SK-N-SH (cell line): ENCODE results near the gene COLEC12. TPM values are rescaled to one million over a fixed set of nuclear protein-coding genes. Genes with fewer than 3 reads are reported as not detected.

Experiments
- CTCF ChIA-PET: fragments of 300-600, 350-600 bp; formaldehyde crosslinking; extraction: SDS; loops from one replicate; lab custom pipeline; 2021; lab: Yijun Ruan, JAX
- POLR2A ChIA-PET: fragments of 350-600 bp; sonication (Branson Sonifier 250); formaldehyde crosslinking; extraction: SDS; loops from one replicate; lab custom pipeline; 2020; ENCODE audit warnings: antibody characterized with exemption, inconsistent platforms; lab: Yijun Ruan, JAX
- DNase-seq: peaks from one replicate; pipeline ENCODE4 v3.0.0; 2012
- H2AFZ ChIP-seq: fragments of 200-600 bp; sonication (generic); 2 replicates; pipeline ENCODE4 v1.8.1; 2016; ENCODE audit warnings: antibody characterized with exemption, mild to moderate bottlenecking, low read depth
- H3F3A ChIP-seq: fragments of 200-600 bp; sonication (generic); replicated peaks from 2 replicates; pipeline ENCODE3; 2016; ENCODE audit warnings: antibody characterized with exemption, mild to moderate bottlenecking; ENCODE audit not compliant: insufficient read depth
- H3K27ac ChIP-seq, 2 experiments: fragments of 200-500 bp in 1 of 2; fragments of 200-600 bp in 1 of 2; sonication (Bioruptor generic) in 1 of 2; sonication (generic), shearing (Covaris generic) in 1 of 2; 2 replicates each; pipeline versions ENCODE4 v1.5.1 to v1.6.1; 2014 to 2016; ENCODE audit warnings: low read depth in 2 of 2, inconsistent platforms in 1 of 2, low read length in 1 of 2, mild to moderate bottlenecking in 1 of 2, mixed read lengths in 1 of 2
- H3K27me3 ChIP-seq: fragments of 200-600 bp; sonication (generic), shearing (Covaris generic); 2 replicates; pipeline ENCODE4 v1.6.1; 2016; ENCODE audit warnings: mixed run types; ENCODE audit not compliant: insufficient read depth
- H3K36me3 ChIP-seq, 2 experiments: fragments of 200-500 bp in 1 of 2; fragments of 200-600 bp in 1 of 2; sonication (Bioruptor generic) in 1 of 2; sonication (generic) in 1 of 2; replicated peaks in 1 of 2; 2 replicates each; pipeline versions ENCODE3 to v1.5.1; 2014 to 2016; ENCODE audit warnings: low read length in 1 of 2, mild to moderate bottlenecking in 1 of 2; ENCODE audit not compliant: insufficient read depth in 2 of 2, control insufficient read depth in 1 of 2
- H3K4me1 ChIP-seq, 2 experiments: fragments of 200-500 bp in 1 of 2; fragments of 200-600 bp in 1 of 2; sonication (Bioruptor generic) in 1 of 2; sonication (generic), shearing (Covaris generic) in 1 of 2; 2 replicates each; pipeline versions ENCODE4 v1.5.1 to v1.6.1; 2014 to 2016; ENCODE audit warnings: low read depth in 1 of 2, low read length in 1 of 2, mixed run types in 1 of 2; ENCODE audit not compliant: insufficient read depth in 2 of 2, control insufficient read depth in 1 of 2
- H3K4me2 ChIP-seq: fragments of 200-600 bp; sonication (generic), shearing (Covaris generic); 2 replicates; pipeline ENCODE4 v1.6.1; 2017; ENCODE audit warnings: mixed run types
- H3K4me3 ChIP-seq, 2 experiments: fragments of 200-500 bp in 1 of 2; fragments of 200-600 bp in 1 of 2; sonication (Bioruptor generic) in 1 of 2; sonication (generic), shearing (Covaris generic) in 1 of 2; 2 replicates each; pipeline versions ENCODE4 v1.5.1 to v1.8.1; 2014 to 2016; ENCODE audit warnings: low read depth in 2 of 2, inconsistent platforms in 1 of 2, low read length in 1 of 2, mild to moderate bottlenecking in 1 of 2, mixed read lengths in 1 of 2, moderate library complexity in 1 of 2
- H3K79me2 ChIP-seq: fragments of 200-600 bp; sonication (generic); 2 replicates; pipeline ENCODE4 v1.8.1; 2017; ENCODE audit warnings: mild to moderate bottlenecking; ENCODE audit not compliant: insufficient read depth
- H3K9ac ChIP-seq: fragments of 200-600 bp; sonication (generic); 2 replicates; pipeline ENCODE4 v1.6.1; 2017; ENCODE audit warnings: mixed run types
- H3K9me2 ChIP-seq: fragments of 200-600 bp; sonication (generic); 2 replicates; pipeline ENCODE4 v1.6.1; 2017; ENCODE audit warnings: mixed run types
- H3K9me3 ChIP-seq: fragments of 200-600 bp; sonication (generic); 2 replicates; pipeline ENCODE4 v1.6.1; 2017; ENCODE audit warnings: mixed run types, mild to moderate bottlenecking, moderate library complexity
- H4K20me1 ChIP-seq: fragments of 200-600 bp; sonication (generic); 2 replicates; pipeline ENCODE4 v1.6.1; 2017; ENCODE audit warnings: mild to moderate bottlenecking, mixed run types; ENCODE audit not compliant: insufficient read depth
- FOSL2 ChIP-seq: IDR thresholded peaks from 2 replicates; pipeline ENCODE4 v1.4.0; 2012; ENCODE audit warnings: low read depth, mild to moderate bottlenecking, moderate library complexity, borderline replicate concordance
- FOXM1 ChIP-seq: IDR thresholded peaks from 2 replicates; pipeline ENCODE4 v1.4.0; 2012; ENCODE audit warnings: low read depth, mild to moderate bottlenecking
- GATA2 ChIP-seq: sonication (generic); formaldehyde crosslinking; IDR thresholded peaks from 2 replicates; pipeline ENCODE4 v1.5.0; 2020; ENCODE audit warnings: mild to moderate bottlenecking, missing genetic modification reagents
- MXI1 ChIP-seq: IDR thresholded peaks from 2 replicates; pipeline ENCODE4 v1.6.1; 2012; ENCODE audit warnings: mild to moderate bottlenecking, low read depth, low read length, improper control_type of control experiment
- POLR2AphosphoS5 ChIP-seq: IDR thresholded peaks from 2 replicates; pipeline ENCODE4 v1.6.1; 2012; ENCODE audit warnings: low read depth, low read length
- RAD21 ChIP-seq: IDR thresholded peaks from 2 replicates; pipeline ENCODE4 v1.6.1; 2012; ENCODE audit warnings: mild to moderate bottlenecking, low read length
- RXRA ChIP-seq: IDR thresholded peaks from 2 replicates; pipeline ENCODE4 v1.4.0; 2012; ENCODE audit warnings: low read depth, mild to moderate bottlenecking, borderline replicate concordance
- TEAD4 ChIP-seq: IDR thresholded peaks from 2 replicates; pipeline ENCODE4 v1.4.0; 2012; ENCODE audit warnings: mild to moderate bottlenecking, borderline replicate concordance; ENCODE audit not compliant: insufficient read depth
- WGBS: methylation state at CpG from one replicate; pipeline ENCODE4 v1.1.6; 2017; ENCODE audit warnings: low lambda C conversion rate; 5-methylcytosine and 5-hydroxymethylcytosine counted together
- polyA plus RNA-seq, 3 experiments: library from polyadenylated mRNA; depleted of rRNA; stranded (reverse); fragments of >200 nt; gene quantifications; 2 replicates each; pipeline ENCODE4 v1.2.3, GENCODE V29; 2012
- TF ChIP-seq, protein P1 (sequence below): IDR thresholded peaks from 2 replicates; pipeline ENCODE4 v1.4.0; 2012; ENCODE audit warnings: low read depth, borderline replicate concordance
- TF ChIP-seq, protein P2 (sequence below): IDR thresholded peaks from 2 replicates; pipeline ENCODE4; 2012
- TF ChIP-seq, protein P3 (sequence below): fragments of 200-600 bp; sonication (generic); IDR thresholded peaks from 2 replicates; pipeline ENCODE4 v1.6.1; 2017; ENCODE audit warnings: antibody characterized with exemption, mild to moderate bottlenecking, moderate library complexity
- TF ChIP-seq, protein P4 (sequence below): IDR thresholded peaks from 2 replicates; pipeline ENCODE4 v1.6.1; 2012; ENCODE audit warnings: mild to moderate bottlenecking, low read depth, low read length, moderate library complexity

COLEC12 gene
- polyA plus RNA-seq, 1 of the 3 experiments (the other 2 are of a cell fraction): 41.2 TPM

DNA sequence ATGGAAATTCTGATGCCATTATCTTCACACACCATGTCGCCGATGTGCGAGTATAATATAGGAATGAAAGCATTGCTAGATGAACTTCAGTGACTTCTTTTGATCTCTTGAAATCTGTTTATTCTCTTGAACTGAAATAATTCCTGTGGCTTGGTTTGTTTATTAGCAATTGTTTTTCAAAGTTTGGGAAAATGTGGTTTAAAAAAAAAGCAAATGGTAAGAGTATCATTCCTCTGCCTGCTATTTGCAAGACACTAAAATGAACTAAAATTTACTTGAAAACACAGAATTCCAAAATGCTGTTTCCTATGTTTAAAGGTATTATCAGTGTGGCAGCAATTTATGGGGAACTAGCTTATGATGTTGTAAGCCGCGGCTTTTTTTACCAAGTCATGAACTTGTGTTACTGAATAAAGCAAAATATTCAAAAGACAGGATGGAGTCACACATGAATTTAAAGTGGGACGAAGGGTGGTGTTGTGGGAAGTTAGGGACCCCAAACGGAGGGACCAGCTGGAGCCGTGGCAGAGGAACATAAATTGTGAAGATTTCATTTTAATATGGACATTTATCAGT lies 96.4 kb downstream of the COLEC12 start:
- Histone ChIP-seq H3K9ac (no peak overlapping the region), H4K20me1 (no peaks in the 10 kb centered on the region), H3K27me3 (no peaks in the 10 kb centered on the region), H3K79me2 (no peaks in the 10 kb centered on the region), H2AFZ (no peak overlapping the region), H3K36me3 (no peaks in the 10 kb centered on the region), H3F3A (no peaks in the 10 kb centered on the region), H3K4me1 (peaks cover 6 to 14% of the 10 kb centered on the region in 2 experiments; a peak in 2 of 4 replicates), H3K9me3 (no peaks in the 10 kb centered on the region), H3K4me2 (no peak overlapping the region), H3K4me3 (no peak overlapping the region)
- WGBS: 83% methylated on average over 8 of the region's 8 CpGs
- DNase-seq: no peak
- POLR2A ChIA-PET: no interaction called here
- CTCF ChIA-PET: no interaction called here
- TF ChIP-seq RAD21: no peak
- no peak for TF ChIP-seq FOXM1
- TF ChIP-seq, protein P1, sequence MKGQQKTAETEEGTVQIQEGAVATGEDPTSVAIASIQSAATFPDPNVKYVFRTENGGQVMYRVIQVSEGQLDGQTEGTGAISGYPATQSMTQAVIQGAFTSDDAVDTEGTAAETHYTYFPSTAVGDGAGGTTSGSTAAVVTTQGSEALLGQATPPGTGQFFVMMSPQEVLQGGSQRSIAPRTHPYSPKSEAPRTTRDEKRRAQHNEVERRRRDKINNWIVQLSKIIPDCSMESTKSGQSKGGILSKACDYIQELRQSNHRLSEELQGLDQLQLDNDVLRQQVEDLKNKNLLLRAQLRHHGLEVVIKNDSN: no peak
- no peak for TF ChIP-seq GATA2 (CRISPR knock-in tag)
- no peak for TF ChIP-seq MXI1
- TF ChIP-seq, protein P2, sequence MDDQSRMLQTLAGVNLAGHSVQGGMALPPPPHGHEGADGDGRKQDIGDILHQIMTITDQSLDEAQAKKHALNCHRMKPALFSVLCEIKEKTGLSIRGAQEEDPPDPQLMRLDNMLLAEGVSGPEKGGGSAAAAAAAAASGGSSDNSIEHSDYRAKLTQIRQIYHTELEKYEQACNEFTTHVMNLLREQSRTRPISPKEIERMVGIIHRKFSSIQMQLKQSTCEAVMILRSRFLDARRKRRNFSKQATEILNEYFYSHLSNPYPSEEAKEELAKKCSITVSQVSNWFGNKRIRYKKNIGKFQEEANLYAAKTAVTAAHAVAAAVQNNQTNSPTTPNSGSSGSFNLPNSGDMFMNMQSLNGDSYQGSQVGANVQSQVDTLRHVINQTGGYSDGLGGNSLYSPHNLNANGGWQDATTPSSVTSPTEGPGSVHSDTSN: no peak
- no peak for TF ChIP-seq RXRA
- TF ChIP-seq FOSL2: no peak
- TF ChIP-seq, protein P3, sequence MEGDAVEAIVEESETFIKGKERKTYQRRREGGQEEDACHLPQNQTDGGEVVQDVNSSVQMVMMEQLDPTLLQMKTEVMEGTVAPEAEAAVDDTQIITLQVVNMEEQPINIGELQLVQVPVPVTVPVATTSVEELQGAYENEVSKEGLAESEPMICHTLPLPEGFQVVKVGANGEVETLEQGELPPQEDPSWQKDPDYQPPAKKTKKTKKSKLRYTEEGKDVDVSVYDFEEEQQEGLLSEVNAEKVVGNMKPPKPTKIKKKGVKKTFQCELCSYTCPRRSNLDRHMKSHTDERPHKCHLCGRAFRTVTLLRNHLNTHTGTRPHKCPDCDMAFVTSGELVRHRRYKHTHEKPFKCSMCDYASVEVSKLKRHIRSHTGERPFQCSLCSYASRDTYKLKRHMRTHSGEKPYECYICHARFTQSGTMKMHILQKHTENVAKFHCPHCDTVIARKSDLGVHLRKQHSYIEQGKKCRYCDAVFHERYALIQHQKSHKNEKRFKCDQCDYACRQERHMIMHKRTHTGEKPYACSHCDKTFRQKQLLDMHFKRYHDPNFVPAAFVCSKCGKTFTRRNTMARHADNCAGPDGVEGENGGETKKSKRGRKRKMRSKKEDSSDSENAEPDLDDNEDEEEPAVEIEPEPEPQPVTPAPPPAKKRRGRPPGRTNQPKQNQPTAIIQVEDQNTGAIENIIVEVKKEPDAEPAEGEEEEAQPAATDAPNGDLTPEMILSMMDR: no peak
- TF ChIP-seq, all 33 proteins: peak for 0
- H3K27ac ChIP-seq: no peak overlapping the region
- H3K9me2 ChIP-seq: no peaks in the 10 kb centered on the region

DNA sequence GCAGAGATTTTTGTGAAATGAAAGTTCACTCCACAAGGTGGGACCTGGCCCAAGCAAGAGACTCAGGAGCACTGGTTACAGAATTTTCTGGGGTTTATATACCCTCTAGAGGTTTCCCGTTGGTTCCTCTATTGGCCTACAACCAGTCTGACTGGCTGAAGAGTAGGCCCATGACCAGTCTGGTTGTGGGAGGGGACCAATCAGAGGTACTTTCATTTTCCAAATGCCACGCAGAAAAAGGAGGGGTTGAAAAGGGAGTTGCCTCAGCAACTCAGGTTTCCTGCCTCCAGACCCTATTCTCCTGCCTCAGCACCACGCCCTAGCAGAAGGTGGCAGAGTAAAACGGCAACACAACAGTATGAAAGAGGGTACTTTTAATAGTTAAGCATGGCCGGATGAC lies 98.4 kb downstream of the COLEC12 start:
- no peaks in the 10 kb centered on the region for H3K27me3 ChIP-seq
- no peak for DNase-seq
- H3K36me3 ChIP-seq: no peaks in the 10 kb centered on the region
- H3K9me3 ChIP-seq: no peaks in the 10 kb centered on the region
- no peaks in the 10 kb centered on the region for H4K20me1 ChIP-seq
- TF ChIP-seq POLR2AphosphoS5 (no peak), RXRA (no peak), TEAD4 (no peak), GATA2 (CRISPR knock-in tag) (no peak), FOXM1 (no peak)
- TF ChIP-seq, protein P4, sequence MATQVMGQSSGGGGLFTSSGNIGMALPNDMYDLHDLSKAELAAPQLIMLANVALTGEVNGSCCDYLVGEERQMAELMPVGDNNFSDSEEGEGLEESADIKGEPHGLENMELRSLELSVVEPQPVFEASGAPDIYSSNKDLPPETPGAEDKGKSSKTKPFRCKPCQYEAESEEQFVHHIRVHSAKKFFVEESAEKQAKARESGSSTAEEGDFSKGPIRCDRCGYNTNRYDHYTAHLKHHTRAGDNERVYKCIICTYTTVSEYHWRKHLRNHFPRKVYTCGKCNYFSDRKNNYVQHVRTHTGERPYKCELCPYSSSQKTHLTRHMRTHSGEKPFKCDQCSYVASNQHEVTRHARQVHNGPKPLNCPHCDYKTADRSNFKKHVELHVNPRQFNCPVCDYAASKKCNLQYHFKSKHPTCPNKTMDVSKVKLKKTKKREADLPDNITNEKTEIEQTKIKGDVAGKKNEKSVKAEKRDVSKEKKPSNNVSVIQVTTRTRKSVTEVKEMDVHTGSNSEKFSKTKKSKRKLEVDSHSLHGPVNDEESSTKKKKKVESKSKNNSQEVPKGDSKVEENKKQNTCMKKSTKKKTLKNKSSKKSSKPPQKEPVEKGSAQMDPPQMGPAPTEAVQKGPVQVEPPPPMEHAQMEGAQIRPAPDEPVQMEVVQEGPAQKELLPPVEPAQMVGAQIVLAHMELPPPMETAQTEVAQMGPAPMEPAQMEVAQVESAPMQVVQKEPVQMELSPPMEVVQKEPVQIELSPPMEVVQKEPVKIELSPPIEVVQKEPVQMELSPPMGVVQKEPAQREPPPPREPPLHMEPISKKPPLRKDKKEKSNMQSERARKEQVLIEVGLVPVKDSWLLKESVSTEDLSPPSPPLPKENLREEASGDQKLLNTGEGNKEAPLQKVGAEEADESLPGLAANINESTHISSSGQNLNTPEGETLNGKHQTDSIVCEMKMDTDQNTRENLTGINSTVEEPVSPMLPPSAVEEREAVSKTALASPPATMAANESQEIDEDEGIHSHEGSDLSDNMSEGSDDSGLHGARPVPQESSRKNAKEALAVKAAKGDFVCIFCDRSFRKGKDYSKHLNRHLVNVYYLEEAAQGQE: no peak
- TF ChIP-seq, protein P3: no peak
- no peaks in the 10 kb centered on the region for H3F3A ChIP-seq
- no peak overlapping the region for H3K4me3 ChIP-seq
- H3K4me1 ChIP-seq: peaks cover 2 to 10% of the 10 kb centered on the region in 2 experiments; a peak in 3 of 4 replicates
- no peak overlapping the region for H3K4me2 ChIP-seq
- no peak overlapping the region for H3K27ac ChIP-seq
- ChIA-PET CTCF (no interaction called here), POLR2A (no interaction called here)
- no peak overlapping the region for H3K9ac ChIP-seq
- no peak overlapping the region for H2AFZ ChIP-seq
- 93% methylated on average over 5 of the region's 5 CpGs for WGBS
- H3K79me2 ChIP-seq: no peaks in the 10 kb centered on the region
- H3K9me2 ChIP-seq: no peaks in the 10 kb centered on the region
